Esophagus squamous epithelium (tissue), 5 donors: ENCODE results near the gene MYL5. TPM values are rescaled to one million over a fixed set of nuclear protein-coding genes. Genes with fewer than 3 reads are reported as not detected.
A peak's percentile ranks its signal among the peaks of the same experiment; 100 is the strongest.

Experiments used
- DNase-seq: peaks from one replicate; lab custom pipeline; 2025; lab: John Stamatoyannopoulos, UW
- H3K27ac ChIP-seq, 4 donors: fragments of 200-600 bp; sonication (generic); one replicate each; pipeline ENCODE4 v1.5.1; 2016 to 2019; ENCODE audit warnings: mild to moderate bottlenecking in 1 of 4
- H3K27me3 ChIP-seq, 4 donors: fragments of 200-600 bp; sonication (generic); 1 replicate in 3 of 4; 2 replicates in 1 of 4; pipeline versions ENCODE4 v1.5.1 to v1.6.0; 2017 to 2021; ENCODE audit warnings: antibody characterized with exemption in 1 of 4
- H3K36me3 ChIP-seq, 3 donors: fragments of 200-600 bp; sonication (generic); one replicate each; pipeline ENCODE4 v1.5.1; 2016 to 2019
- H3K4me1 ChIP-seq, 3 donors: fragments of 200-600 bp; sonication (generic); one replicate each; pipeline ENCODE4 v1.5.1; 2017 to 2019
- H3K4me3 ChIP-seq, 4 donors: fragments of 200-600 bp; sonication (generic); 1 replicate in 3 of 4; 2 replicates in 1 of 4; pipeline ENCODE4 v1.5.1; 2016 to 2019; ENCODE audit warnings: mild to moderate bottlenecking in 2 of 4, moderate library complexity in 1 of 4
- H3K9me3 ChIP-seq, 3 donors: fragments of 200-600 bp; sonication (generic); one replicate each; pipeline ENCODE4 v1.5.1; 2016 to 2019
- POLR2A ChIP-seq, 4 donors: fragments of 450-650 bp; IDR thresholded peaks; one replicate each; pipeline ENCODE4 v1.6.1; 2017; ENCODE audit warnings: antibody characterized with exemption in 4 of 4, mild to moderate bottlenecking in 4 of 4, moderate library complexity in 3 of 4
- WGBS, 2 donors: methylation state at CpG; one replicate each; pipeline ENCODE4 v1.1.5; 2018; 5-methylcytosine and 5-hydroxymethylcytosine counted together
- intact Hi-C: fragments of 100-400 bp; cut with DNase I; formaldehyde crosslinking; loops from one replicate; pipeline ENCODE4 v1.15.0; 2022
- total RNA-seq, 4 donors: library from RNA; depleted of rRNA; stranded (reverse); fragments of >200 nt; gene quantifications; one replicate each; pipeline ENCODE4 v1.1.0, GENCODE V29; 2016
- TF ChIP-seq, protein P1 (sequence below), 6 experiments: fragments of 450-650 bp in 4 of 6; fragments of 200-600 bp in 2 of 6; sonication (generic) in 2 of 6; IDR thresholded peaks; one replicate each; pipeline ENCODE4 v1.5.1; 2016 to 2019; ENCODE audit warnings: antibody characterized with exemption in 6 of 6, mild to moderate bottlenecking in 4 of 6, moderate library complexity in 4 of 6
- donor health status: DM: yes; HTN: yes; CAD: no.

Gene MYL5, protein sequence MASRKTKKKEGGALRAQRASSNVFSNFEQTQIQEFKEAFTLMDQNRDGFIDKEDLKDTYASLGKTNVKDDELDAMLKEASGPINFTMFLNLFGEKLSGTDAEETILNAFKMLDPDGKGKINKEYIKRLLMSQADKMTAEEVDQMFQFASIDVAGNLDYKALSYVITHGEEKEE
- 10 to 100 TPM in 2 of 4 donors, 1 to 10 TPM in 2; 7.2 to 19.5 (median 12.8) TPM for total RNA-seq

DNA sequence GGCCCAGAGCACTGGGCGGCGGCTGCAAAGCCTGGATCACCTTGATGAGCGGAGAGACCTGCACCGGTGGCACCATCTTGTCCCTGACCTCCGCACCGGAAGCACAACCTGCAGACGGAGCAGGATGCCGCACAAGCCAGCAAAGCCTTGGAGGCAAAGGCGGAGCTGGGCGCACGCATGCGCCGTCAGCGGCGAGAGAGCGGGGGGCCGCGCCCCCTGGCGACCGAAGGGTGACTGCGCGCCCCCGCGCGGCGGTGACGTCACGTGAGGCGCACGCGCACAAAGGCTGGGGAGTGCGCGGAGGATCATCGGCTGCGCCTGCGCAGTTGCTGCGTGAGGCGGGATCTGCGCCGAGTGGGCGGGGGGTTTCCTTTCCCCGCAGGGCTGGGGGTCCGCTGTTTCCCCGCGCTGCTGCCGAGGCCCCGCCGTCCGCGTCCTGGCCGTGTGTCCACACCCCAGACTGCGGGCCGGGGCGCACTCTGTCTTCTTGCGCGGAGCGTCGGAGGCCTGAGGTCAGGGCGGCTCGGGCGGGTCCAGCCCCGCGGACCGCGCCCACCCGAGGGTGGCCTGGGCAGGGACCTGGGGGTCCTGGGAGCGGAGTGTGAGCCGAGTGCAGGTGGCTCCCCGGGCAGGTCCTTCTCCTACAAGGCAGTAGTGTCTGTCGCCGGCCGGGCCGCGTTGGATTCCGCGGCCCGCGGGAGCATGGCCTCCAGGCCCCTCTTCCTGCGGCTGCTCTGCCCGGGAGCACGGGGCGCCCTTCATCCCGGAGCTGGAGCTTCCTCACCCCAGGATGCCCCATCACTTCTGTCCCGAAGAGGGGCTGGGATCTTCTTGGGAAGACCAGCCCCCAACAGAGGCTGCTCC is at the start of gene MYL5, which contains the start of gene ATP5ME:
Gene MYL5 (plus strand): TSS at position 371 of the 864 bp plus-strand sequence. CDS start 3,485 bp downstream, outside the sequence.
Gene ATP5ME (minus strand): TSS at position 105 of the 864 bp plus-strand sequence. CDS start 29 bp downstream, at position 76.
- Histone ChIP-seq H3K4me3 (peak within 1 kb of the TSS; percentile 75 to 100 (median 83)), H3K9me3 (no peaks in the 10 kb centered on the region), H3K27me3 (no peaks in the 10 kb centered on the region), H3K4me1 (peaks cover 23 to 66% (median 24%) of the 10 kb centered on the region in 3 donors), H3K27ac (peak within 1 kb of the TSS; percentile 95 to 99 (median 96)), H3K36me3 (peaks cover 7 to 26% (median 19%) of the 10 kb centered on the region in 3 donors)
- intact Hi-C loops = no loop called here
- peak; percentile 89 for DNase-seq
- TF ChIP-seq POLR2A (IDR thresholded peaks at IDR 0.05) = peak in 3 of 4 donors; percentile 63 to 95 (median 79)
- TF ChIP-seq, protein P1, sequence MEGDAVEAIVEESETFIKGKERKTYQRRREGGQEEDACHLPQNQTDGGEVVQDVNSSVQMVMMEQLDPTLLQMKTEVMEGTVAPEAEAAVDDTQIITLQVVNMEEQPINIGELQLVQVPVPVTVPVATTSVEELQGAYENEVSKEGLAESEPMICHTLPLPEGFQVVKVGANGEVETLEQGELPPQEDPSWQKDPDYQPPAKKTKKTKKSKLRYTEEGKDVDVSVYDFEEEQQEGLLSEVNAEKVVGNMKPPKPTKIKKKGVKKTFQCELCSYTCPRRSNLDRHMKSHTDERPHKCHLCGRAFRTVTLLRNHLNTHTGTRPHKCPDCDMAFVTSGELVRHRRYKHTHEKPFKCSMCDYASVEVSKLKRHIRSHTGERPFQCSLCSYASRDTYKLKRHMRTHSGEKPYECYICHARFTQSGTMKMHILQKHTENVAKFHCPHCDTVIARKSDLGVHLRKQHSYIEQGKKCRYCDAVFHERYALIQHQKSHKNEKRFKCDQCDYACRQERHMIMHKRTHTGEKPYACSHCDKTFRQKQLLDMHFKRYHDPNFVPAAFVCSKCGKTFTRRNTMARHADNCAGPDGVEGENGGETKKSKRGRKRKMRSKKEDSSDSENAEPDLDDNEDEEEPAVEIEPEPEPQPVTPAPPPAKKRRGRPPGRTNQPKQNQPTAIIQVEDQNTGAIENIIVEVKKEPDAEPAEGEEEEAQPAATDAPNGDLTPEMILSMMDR (IDR thresholded peaks at IDR 0.05) = peak; percentile 75 to 100 (median 96)
- 0% methylated on average over 8 to 13 of the region's 84 CpGs for WGBS, 2 donors

DNA sequence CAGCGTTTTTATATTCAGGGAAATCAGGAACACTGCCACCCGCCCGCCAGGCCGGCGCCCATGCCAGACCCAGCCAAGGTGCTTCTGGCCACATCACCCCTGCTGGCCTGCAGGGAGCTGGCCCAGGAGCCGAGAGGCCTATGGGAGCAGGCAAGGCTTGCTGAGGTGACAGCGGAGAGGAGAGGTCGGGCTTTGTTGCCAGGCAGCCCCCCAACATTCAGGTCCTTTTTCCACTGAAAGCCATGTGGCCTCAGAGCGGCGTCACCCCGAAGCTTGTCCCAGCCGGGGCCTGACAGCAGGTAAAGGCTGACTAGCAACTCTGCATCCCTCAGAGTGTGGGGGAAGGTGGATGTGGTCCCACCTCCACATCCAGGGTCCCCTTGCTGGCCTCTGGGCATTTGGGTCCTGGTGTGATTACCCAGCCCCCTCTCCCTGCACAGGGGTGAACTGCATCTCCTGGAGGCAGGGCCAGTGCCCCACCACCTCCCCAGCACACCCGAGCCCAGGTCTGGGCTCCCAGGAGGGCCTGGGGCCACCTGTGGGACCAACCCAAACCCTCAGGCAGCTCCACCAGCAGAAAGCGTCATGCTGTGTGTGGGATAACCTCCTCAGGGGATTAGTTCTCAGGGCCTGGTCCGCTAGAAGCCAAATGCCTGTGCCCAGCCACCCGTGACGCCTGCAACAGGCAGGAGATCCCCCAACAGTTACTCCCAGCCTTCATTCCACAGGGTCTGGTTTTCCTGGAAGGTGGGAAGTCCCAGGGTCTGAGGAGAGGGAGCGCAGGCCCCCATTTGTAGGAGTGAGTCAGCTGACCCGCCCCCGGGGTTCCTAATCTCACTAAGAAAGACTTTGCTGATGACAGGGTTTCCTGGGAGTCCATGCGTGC is 49.4 kb upstream of the MYL5 start, which contains the start of gene PDE6B:
Gene PDE6B (plus strand): TSS at position 869 of the 886 bp plus-strand sequence. CDS start 54 bp downstream, outside the sequence.
- no peak within 1 kb of the TSS for H3K4me3 ChIP-seq
- no peak for DNase-seq
- H3K27me3 ChIP-seq = peaks cover 0 to 75% (median 0%) of the 10 kb centered on the region in 4 donors
- H3K27ac ChIP-seq = no peak within 1 kb of the TSS
- intact Hi-C loops = no loop called here
- no peaks in the 10 kb centered on the region for H3K9me3 ChIP-seq
- 0 to 58% methylated on average over 1 to 4 of the region's 21 CpGs for WGBS, 2 donors
- H3K4me1 ChIP-seq = no peaks in the 10 kb centered on the region
- no peaks in the 10 kb centered on the region for H3K36me3 ChIP-seq
- TF ChIP-seq POLR2A (IDR thresholded peaks at IDR 0.05) = no peak
- TF ChIP-seq, protein P1 (IDR thresholded peaks at IDR 0.05) = no peak

DNA sequence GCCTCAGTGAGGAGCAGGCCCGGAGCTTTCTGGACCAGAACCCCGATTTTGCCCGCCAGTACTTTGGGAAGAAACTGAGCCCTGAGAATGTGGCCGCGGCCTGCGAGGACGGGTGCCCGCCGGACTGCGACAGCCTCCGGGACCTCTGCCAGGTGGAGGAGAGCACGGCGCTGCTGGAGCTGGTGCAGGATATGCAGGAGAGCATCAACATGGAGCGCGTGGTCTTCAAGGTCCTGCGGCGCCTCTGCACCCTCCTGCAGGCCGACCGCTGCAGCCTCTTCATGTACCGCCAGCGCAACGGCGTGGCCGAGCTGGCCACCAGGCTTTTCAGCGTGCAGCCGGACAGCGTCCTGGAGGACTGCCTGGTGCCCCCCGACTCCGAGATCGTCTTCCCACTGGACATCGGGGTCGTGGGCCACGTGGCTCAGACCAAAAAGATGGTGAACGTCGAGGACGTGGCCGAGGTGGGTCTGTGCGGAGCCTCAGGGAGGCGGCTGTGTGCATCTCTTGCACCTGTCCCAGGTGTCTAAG is 48.6 kb upstream of the MYL5 start:
- intact Hi-C loops = no loop called here
- DNase-seq = no peak
- Histone ChIP-seq H3K4me3 (no peak overlapping the region), H3K9me3 (no peaks in the 10 kb centered on the region), H3K27ac (no peak overlapping the region), H3K4me1 (no peaks in the 10 kb centered on the region), H3K27me3 (peaks cover 0 to 73% (median 0%) of the 10 kb centered on the region in 4 donors), H3K36me3 (no peaks in the 10 kb centered on the region)
- 94 to 95% methylated on average over 8 to 19 of the region's 39 CpGs for WGBS, 2 donors
- TF ChIP-seq, protein P1 (IDR thresholded peaks at IDR 0.05) = no peak
- no peak for TF ChIP-seq POLR2A (IDR thresholded peaks at IDR 0.05)

DNA sequence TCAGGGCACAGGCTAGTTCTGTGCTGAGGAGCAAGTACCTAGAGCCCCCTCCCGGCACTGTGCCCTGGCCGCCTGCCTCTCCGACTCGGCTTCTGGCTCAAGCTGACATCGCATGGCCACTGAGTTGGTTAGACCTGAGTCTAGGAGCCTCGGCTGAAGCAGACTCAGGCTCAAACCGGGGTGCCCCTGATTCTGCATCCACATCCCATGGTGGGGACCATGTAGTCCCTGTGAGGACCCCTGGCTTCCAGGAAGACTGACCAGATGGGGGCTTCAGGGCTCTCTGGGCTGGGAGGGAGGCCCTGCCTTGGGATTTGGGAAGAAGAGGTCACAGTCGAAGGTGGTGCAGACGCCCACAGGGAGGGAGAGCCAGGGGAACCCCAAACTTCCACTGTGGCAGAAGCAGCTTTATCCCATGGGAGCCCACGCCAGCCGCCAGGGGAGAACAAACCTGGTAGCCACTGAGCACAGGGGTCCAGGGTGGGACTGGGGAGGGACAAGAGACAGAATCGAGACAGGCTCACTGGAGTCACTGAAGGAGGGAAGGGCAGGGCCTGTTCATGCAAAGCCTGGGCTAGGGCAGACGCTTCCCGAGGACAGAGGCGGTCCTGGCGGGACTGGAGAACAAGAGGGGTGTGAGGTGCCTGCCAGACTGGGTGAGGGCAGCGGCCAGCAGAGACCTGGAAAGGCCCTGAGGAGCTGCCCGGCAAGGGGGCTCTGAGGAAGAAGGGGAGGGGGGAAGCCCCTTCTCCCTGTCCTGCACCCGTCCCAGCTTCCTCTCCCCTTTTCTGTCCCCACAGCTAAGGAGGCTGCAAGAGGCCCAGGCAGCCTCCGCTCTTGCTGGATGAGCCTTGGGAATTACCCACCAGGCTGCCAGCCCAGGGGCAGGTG is 47.9 kb upstream of the MYL5 start:
- Histone ChIP-seq H3K4me3 (no peak overlapping the region), H3K27me3 (peaks cover 0 to 67% (median 0%) of the 10 kb centered on the region in 4 donors), H3K9me3 (no peaks in the 10 kb centered on the region), H3K27ac (no peak overlapping the region), H3K4me1 (no peaks in the 10 kb centered on the region), H3K36me3 (no peaks in the 10 kb centered on the region)
- intact Hi-C loops = no loop called here
- DNase-seq = no peak
- WGBS, 2 donors = 67 to 100% methylated on average over 1 to 13 of the region's 20 CpGs
- TF ChIP-seq, protein P1 (IDR thresholded peaks at IDR 0.05) = no peak
- no peak for TF ChIP-seq POLR2A (IDR thresholded peaks at IDR 0.05)
